H9 (cell line): Measurements from ENCODE around the gene CD151. TPM values are rescaled to one million over a fixed set of nuclear protein-coding genes. Genes with fewer than 3 reads are reported as not detected.

Experiments
- DNase-seq: peaks from one replicate; pipeline ENCODE4 v3.0.0-alpha.2; 2017
- H2AFZ ChIP-seq: one replicate; pipeline ENCODE4 v1.6.1; 2013; ENCODE audit warnings: mild to moderate bottlenecking, low read length, control low read depth, moderate library complexity
- H2AK5ac ChIP-seq: 2 replicates; pipeline ENCODE4 v1.6.1; 2013; ENCODE audit warnings: low read length, control low read depth, mixed read lengths; ENCODE audit not compliant: insufficient read length
- H2BK120ac ChIP-seq: one replicate; pipeline ENCODE4 v1.6.1; 2013; ENCODE audit warnings: low read depth, mild to moderate bottlenecking, low read length, control low read depth, inconsistent platforms; ENCODE audit not compliant: poor library complexity, severe bottlenecking
- H2BK12ac ChIP-seq: 2 replicates; pipeline ENCODE4 v1.6.1; 2013; ENCODE audit warnings: low read length, control low read depth, mixed read lengths, low read depth; ENCODE audit not compliant: insufficient read length
- H2BK15ac ChIP-seq: 2 replicates; pipeline ENCODE4 v1.6.1; 2013; ENCODE audit warnings: low read depth, low read length, control low read depth
- H2BK20ac ChIP-seq: one replicate; pipeline ENCODE4 v1.6.1; 2013; ENCODE audit warnings: low read depth, mild to moderate bottlenecking, low read length, control low read depth, inconsistent platforms; ENCODE audit not compliant: poor library complexity, severe bottlenecking
- H2BK5ac ChIP-seq: 2 replicates; pipeline ENCODE4 v1.6.1; 2013; ENCODE audit warnings: low read length, control low read depth, mixed read lengths; ENCODE audit not compliant: insufficient read length
- H3K14ac ChIP-seq: 2 replicates; pipeline ENCODE4 v1.6.1; 2013; ENCODE audit warnings: low read length, control low read depth; ENCODE audit not compliant: insufficient read depth
- H3K18ac ChIP-seq: 2 replicates; pipeline ENCODE4 v1.6.1; 2013; ENCODE audit warnings: low read depth, mild to moderate bottlenecking, mixed read lengths, low read length, control low read depth; ENCODE audit not compliant: insufficient read length
- H3K23ac ChIP-seq: 2 replicates; pipeline ENCODE4 v1.6.1; 2013; ENCODE audit warnings: low read length, control low read depth, mixed read lengths, low read depth; ENCODE audit not compliant: insufficient read length
- H3K23me2 ChIP-seq: 2 replicates; pipeline ENCODE4 v1.6.1; 2013; ENCODE audit warnings: low read depth, mild to moderate bottlenecking, mixed read lengths, low read length, control low read depth; ENCODE audit not compliant: insufficient read length, poor library complexity, severe bottlenecking
- H3K27ac ChIP-seq: 2 replicates; pipeline ENCODE4 v1.5.1; 2013; ENCODE audit warnings: low read length, control low read depth, mixed read lengths, low read depth; ENCODE audit not compliant: insufficient read length
- H3K27me3 ChIP-seq: 2 replicates; pipeline ENCODE4 v1.6.1; 2013; ENCODE audit warnings: low read length, control low read depth, inconsistent platforms; ENCODE audit not compliant: insufficient read depth
- H3K4ac ChIP-seq: 2 replicates; pipeline ENCODE4 v1.6.1; 2013; ENCODE audit warnings: low read depth, mild to moderate bottlenecking, control low read depth, inconsistent platforms, low read length, moderate library complexity
- H3K4me1 ChIP-seq: 2 replicates; pipeline ENCODE4 v1.6.1; 2013; ENCODE audit warnings: low read length, control low read depth, inconsistent platforms; ENCODE audit not compliant: insufficient read depth
- H3K4me2 ChIP-seq: 2 replicates; pipeline ENCODE4 v1.6.1; 2013; ENCODE audit warnings: low read length, control low read depth, mixed read lengths; ENCODE audit not compliant: insufficient read length, insufficient read depth
- H3K56ac ChIP-seq: 2 replicates; pipeline ENCODE4 v1.6.1; 2013; ENCODE audit warnings: low read depth, mild to moderate bottlenecking, mixed read lengths, low read length, control low read depth; ENCODE audit not compliant: insufficient read length
- H3K79me1 ChIP-seq: 2 replicates; pipeline ENCODE4 v1.6.1; 2013; ENCODE audit warnings: low read depth, mild to moderate bottlenecking, moderate library complexity, low read length, control low read depth, inconsistent platforms; ENCODE audit not compliant: insufficient read depth, poor library complexity, severe bottlenecking
- H3K79me2 ChIP-seq: 2 replicates; pipeline ENCODE4 v1.6.1; 2013; ENCODE audit warnings: low read length, control low read depth, inconsistent platforms; ENCODE audit not compliant: insufficient read depth
- H3K9ac ChIP-seq: 2 replicates; pipeline ENCODE4 v1.6.1; 2013; ENCODE audit warnings: low read length, control low read depth, mixed read lengths; ENCODE audit not compliant: insufficient read length; ENCODE audit errors: extremely low read depth
- H3K9me3 ChIP-seq: one replicate; pipeline ENCODE4 v1.6.1; 2013; ENCODE audit warnings: low read depth, low read length, inconsistent platforms; ENCODE audit not compliant: control insufficient read depth
- H3T11ph ChIP-seq: one replicate; pipeline ENCODE4 v1.6.1; 2013; ENCODE audit warnings: mild to moderate bottlenecking, low read length, control low read depth, inconsistent platforms
- H4K20me1 ChIP-seq: one replicate; pipeline ENCODE4 v1.6.1; 2013; ENCODE audit not compliant: control insufficient read depth, insufficient read length, insufficient read depth
- H4K5ac ChIP-seq: 2 replicates; pipeline ENCODE4 v1.6.1; 2013; ENCODE audit warnings: low read depth, mild to moderate bottlenecking, mixed read lengths, low read length, control low read depth; ENCODE audit not compliant: insufficient read length
- H4K8ac ChIP-seq: replicated peaks from 2 replicates; pipeline ENCODE4 v1.6.1; 2013; ENCODE audit warnings: low read length, control low read depth, mixed read lengths, low read depth; ENCODE audit not compliant: insufficient read length
- H4K91ac ChIP-seq: 2 replicates; pipeline ENCODE4 v1.6.1; 2013; ENCODE audit warnings: low read depth, mild to moderate bottlenecking, moderate library complexity, mixed read lengths, low read length, control low read depth; ENCODE audit not compliant: insufficient read length
- H3K27ac Mint-ChIP-seq, 3 experiments: 2 replicates in 2 of 3; 3 replicates in 1 of 3; pipeline ENCODE4 v1.8.0; 2020 to 2021; ENCODE audit warnings: mixed read lengths in 3 of 3, mild to moderate bottlenecking in 1 of 3, moderate library complexity in 1 of 3
- H3K27me3 Mint-ChIP-seq: 2 replicates; pipeline ENCODE4 v1.8.0; 2021; ENCODE audit warnings: low read depth, mild to moderate bottlenecking, moderate library complexity, mixed read lengths
- H3K36me3 Mint-ChIP-seq, 3 experiments: 2 replicates in 2 of 3; 3 replicates in 1 of 3; pipeline ENCODE4 v1.8.0; 2020 to 2021; ENCODE audit warnings: low read depth in 3 of 3, mixed read lengths in 3 of 3; ENCODE audit not compliant: insufficient read depth in 1 of 3
- H3K4me1 Mint-ChIP-seq, 2 experiments: 2 replicates each; pipeline ENCODE4 v1.8.0; 2020; ENCODE audit warnings: mixed read lengths in 2 of 2
- H3K4me3 Mint-ChIP-seq, 2 experiments: 2 replicates in 1 of 2; 3 replicates in 1 of 2; pipeline ENCODE4 v1.8.0; 2020 to 2021; ENCODE audit warnings: mild to moderate bottlenecking in 2 of 2, mixed read lengths in 2 of 2, moderate library complexity in 1 of 2
- H3K9me3 Mint-ChIP-seq, 2 experiments: 2 replicates in 1 of 2; 3 replicates in 1 of 2; pipeline ENCODE4 v1.8.0; 2020; ENCODE audit warnings: mild to moderate bottlenecking in 2 of 2, mixed read lengths in 2 of 2, moderate library complexity in 1 of 2
- CTCF ChIP-seq: fragments of 200-600 bp; sonication (generic); conservative IDR thresholded peaks from 3 replicates; pipeline ENCODE4 v1.8.0; 2021; ENCODE audit warnings: antibody characterized with exemption, mild to moderate bottlenecking
- WGBS: extraction: QIAGEN DNeasy Blood & Tissue Kit; methylation state at CpG from one replicate; pipeline ENCODE4 v1.1.7; 2013; ENCODE audit warnings: missing lambda C conversion rate, low lambda C conversion rate, mixed read lengths; ENCODE audit not compliant: insufficient read length; ENCODE audit errors: extremely low coverage; 5-methylcytosine and 5-hydroxymethylcytosine counted together
- total RNA-seq: library from RNA; stranded (reverse); gene quantifications from 2 replicates; pipeline ENCODE4 v1.2.1, GENCODE V29; 2021

Gene CD151
- total RNA-seq, 1 experiment from 2014 or later = 138 TPM

GRCh38 chr11:793556-793955 is 39.2 kb upstream of the CD151 start:
- WGBS = no CpG with 5 or more reads among the region's 7 CpGs

More at GRCh38 chr11:793556-793955, 39.2 kb upstream of the CD151 start:
- H3K56ac ChIP-seq = no peak overlapping the region
- DNase-seq = no peak
- H3K4me1 ChIP-seq = no peaks in the 10 kb centered on the region; the same call in 1 of the 2 replicates
- H2BK12ac ChIP-seq = no peak overlapping the region
- no peak overlapping the region for H3K14ac ChIP-seq
- Mint-ChIP-seq H3K9me3 (no peaks in the 10 kb centered on the region), H3K4me1 (peaks cover 16 to 36% of the 10 kb centered on the region in 2 experiments), H3K27ac (no peak overlapping the region), H3K4me3 (no peak overlapping the region), H3K27me3 (no peaks in the 10 kb centered on the region), H3K36me3 (peaks cover 0 to 16% (median 3%) of the 10 kb centered on the region in 3 experiments; a peak in 2 of 7 replicates)
- no peak overlapping the region for H2BK120ac ChIP-seq
- H4K8ac ChIP-seq = no peak overlapping the region
- H2BK5ac ChIP-seq = no peak overlapping the region
- no peaks in the 10 kb centered on the region for H3K9me3 ChIP-seq
- no peaks in the 10 kb centered on the region for H3K79me2 ChIP-seq
- H3K4ac ChIP-seq = no peak overlapping the region
- H4K5ac ChIP-seq = no peak overlapping the region
- H2BK15ac ChIP-seq = no peak overlapping the region
- no peaks in the 10 kb centered on the region for H3K79me1 ChIP-seq
- H3K27ac ChIP-seq = no peak overlapping the region
- no peak overlapping the region for H3K18ac ChIP-seq
- no peak overlapping the region for H3T11ph ChIP-seq
- H3K23ac ChIP-seq = no peak overlapping the region
- TF ChIP-seq CTCF = no peak
- no peak overlapping the region for H3K9ac ChIP-seq
- no peak overlapping the region for H2AFZ ChIP-seq
- no peak overlapping the region for H2BK20ac ChIP-seq
- H3K27me3 ChIP-seq = no peaks in the 10 kb centered on the region
- no peak overlapping the region for H3K4me2 ChIP-seq
- no peak overlapping the region for H2AK5ac ChIP-seq
- peaks cover 2% of the 10 kb centered on the region for H4K20me1 ChIP-seq
- H3K23me2 ChIP-seq = peaks cover 12% of the 10 kb centered on the region
- H4K91ac ChIP-seq = no peak overlapping the region
